Astrocyte (in vitro differentiated cells and primary cell): ENCODE data around the gene SLC9A6. TPM values are rescaled to one million over a fixed set of nuclear protein-coding genes. Genes with fewer than 3 reads are reported as not detected.

Experiments used
- DNase-seq: peaks from one replicate; pipeline ENCODE4 v3.0.0-alpha.2; 2010; ENCODE audit warnings: low read depth
- FAIRE-seq: peaks from 2 replicates; lab custom pipeline; 2011; peaks lifted over from hg19 to GRCh38; lab: Jason Lieb, UNC
- H2AFZ ChIP-seq: 2 replicates; pipeline ENCODE4 v1.6.0; 2012; ENCODE audit warnings: low read depth, low read length, inconsistent platforms
- H3K27ac ChIP-seq: 2 replicates; pipeline ENCODE4 v1.5.1; 2011; ENCODE audit warnings: low read depth, low read length, inconsistent platforms
- H3K27me3 ChIP-seq: 2 replicates; pipeline ENCODE4 v1.6.0; 2011; ENCODE audit warnings: low read length, inconsistent platforms; ENCODE audit not compliant: insufficient read depth
- H3K36me3 ChIP-seq: 2 replicates; pipeline ENCODE4 v1.5.1; 2011; ENCODE audit warnings: low read length, inconsistent platforms; ENCODE audit not compliant: insufficient read depth
- H3K4me1 ChIP-seq: 2 replicates; pipeline ENCODE4 v1.5.1; 2011; ENCODE audit warnings: low read length, inconsistent platforms; ENCODE audit not compliant: insufficient read depth
- H3K4me2 ChIP-seq: 2 replicates; pipeline ENCODE4 v1.6.0; 2012; ENCODE audit warnings: low read length, inconsistent platforms
- H3K4me3 ChIP-seq: 2 replicates; pipeline ENCODE4 v1.5.1; 2011; ENCODE audit warnings: low read depth, mild to moderate bottlenecking, low read length, inconsistent platforms; ENCODE audit not compliant: insufficient read depth
- H3K79me2 ChIP-seq: 2 replicates; pipeline ENCODE4 v1.6.0; 2012; ENCODE audit warnings: mild to moderate bottlenecking, low read length, inconsistent platforms; ENCODE audit not compliant: insufficient read depth
- H3K9ac ChIP-seq: 2 replicates; pipeline ENCODE4 v1.6.0; 2012; ENCODE audit warnings: mild to moderate bottlenecking, low read length, inconsistent platforms
- H3K9me3 ChIP-seq: 2 replicates; pipeline ENCODE4 v1.5.1; 2012; ENCODE audit warnings: low read depth, mild to moderate bottlenecking, low read length, inconsistent platforms; ENCODE audit not compliant: insufficient read depth
- H4K20me1 ChIP-seq: 2 replicates; pipeline ENCODE4 v1.6.0; 2012; ENCODE audit warnings: low read length, inconsistent platforms; ENCODE audit not compliant: insufficient read depth
- H3K27ac Mint-ChIP-seq: one replicate; pipeline ENCODE4 v1.8.0; 2021; ENCODE audit warnings: mild to moderate bottlenecking, mixed read lengths; ENCODE audit not compliant: unreplicated experiment
- H3K27me3 Mint-ChIP-seq: one replicate; pipeline ENCODE4 v1.8.0; 2021; ENCODE audit warnings: low read depth, mixed read lengths; ENCODE audit not compliant: unreplicated experiment
- H3K36me3 Mint-ChIP-seq: one replicate; pipeline ENCODE4 v1.8.0; 2021; ENCODE audit warnings: low read depth, mixed read lengths; ENCODE audit not compliant: unreplicated experiment
- H3K4me1 Mint-ChIP-seq: one replicate; pipeline ENCODE4 v1.8.0; 2021; ENCODE audit warnings: low read depth, mixed read lengths; ENCODE audit not compliant: unreplicated experiment
- H3K4me3 Mint-ChIP-seq: one replicate; pipeline ENCODE4 v1.8.0; 2021; ENCODE audit warnings: mild to moderate bottlenecking, moderate library complexity, mixed read lengths; ENCODE audit not compliant: unreplicated experiment
- H3K9me3 Mint-ChIP-seq: one replicate; pipeline ENCODE4 v1.8.0; 2021; ENCODE audit warnings: mild to moderate bottlenecking, mixed read lengths; ENCODE audit not compliant: unreplicated experiment
- CTCF ChIP-seq: IDR thresholded peaks from 2 replicates; pipeline ENCODE4 v1.5.1; 2011; ENCODE audit warnings: low read depth, mild to moderate bottlenecking, inconsistent platforms, low read length, moderate library complexity; ENCODE audit not compliant: insufficient read depth
- EZH2 ChIP-seq: IDR thresholded peaks from 2 replicates; pipeline ENCODE4 v1.6.1; 2012; ENCODE audit warnings: mild to moderate bottlenecking, low read length, inconsistent platforms; ENCODE audit not compliant: insufficient read depth
- total RNA-seq: library from RNA; stranded (reverse); gene quantifications from 2 replicates; pipeline ENCODE4 v1.2.1, GENCODE V29; 2021

SLC9A6 gene
- total RNA-seq, 1 donor from 2014 or later: 12.8 TPM

GRCh38 chrX:135973548-135974278 is 11.5 kb upstream of the SLC9A6 start, which contains the start of gene MMGT1:
TSS of gene MMGT1 (minus strand) at chrX:135973988. CDS start at chrX:135973675, 313 bp downstream.
- DNase-seq: peak; percentile 68
- H3K27ac Mint-ChIP-seq: peak within 1 kb of the TSS; percentile 99

GRCh38 chrX:135974279-135974856 is 10.9 kb upstream of the SLC9A6 start:
- no peak overlapping the region for H3K9ac ChIP-seq
- peaks cover 29% of the 10 kb centered on the region for H3K79me2 ChIP-seq
- FAIRE-seq (no peak), DNase-seq (peak; percentile 22)
- H3K27me3 Mint-ChIP-seq: no peaks in the 10 kb centered on the region
- no peaks in the 10 kb centered on the region for H3K27me3 ChIP-seq
- H3K4me3 Mint-ChIP-seq: peak overlapping the region; percentile 77
- no peaks in the 10 kb centered on the region for H3K36me3 ChIP-seq
- no peaks in the 10 kb centered on the region for H3K36me3 Mint-ChIP-seq
- H3K9me3 ChIP-seq: no peaks in the 10 kb centered on the region
- H3K9me3 Mint-ChIP-seq: no peaks in the 10 kb centered on the region
- H4K20me1 ChIP-seq: peaks cover 13% of the 10 kb centered on the region
- H3K4me1 ChIP-seq: no peaks in the 10 kb centered on the region
- H2AFZ ChIP-seq: peak overlapping the region; percentile 41
- no peak overlapping the region for H3K27ac ChIP-seq
- no peak for TF ChIP-seq CTCF
- TF ChIP-seq EZH2: no peak
- H3K4me1 Mint-ChIP-seq: peaks cover 7% of the 10 kb centered on the region
- H3K4me2 ChIP-seq: peak overlapping the region; percentile 81
- no peak overlapping the region for H3K27ac Mint-ChIP-seq
- peak overlapping the region; percentile 52 for H3K4me3 ChIP-seq

More at GRCh38 chrX:135973548-135974278, 11.5 kb upstream of the SLC9A6 start, which contains the start of gene MMGT1:
- Histone ChIP-seq H3K36me3 (no peaks in the 10 kb centered on the region), H3K79me2 (peaks cover 35% of the 10 kb centered on the region), H3K9me3 (no peaks in the 10 kb centered on the region), H3K27ac (peak within 1 kb of the TSS; percentile 95), H3K27me3 (no peaks in the 10 kb centered on the region), H3K4me1 (no peaks in the 10 kb centered on the region), H2AFZ (peak within 1 kb of the TSS; percentile 94), H3K4me3 (peak within 1 kb of the TSS; percentile 95), H3K4me2 (peak within 1 kb of the TSS; percentile 88), H4K20me1 (peaks cover 13% of the 10 kb centered on the region), H3K9ac (peak within 1 kb of the TSS; percentile 95)
- Mint-ChIP-seq H3K9me3 (no peaks in the 10 kb centered on the region), H3K27me3 (no peaks in the 10 kb centered on the region), H3K36me3 (no peaks in the 10 kb centered on the region), H3K4me1 (peaks cover 7% of the 10 kb centered on the region), H3K4me3 (peak within 1 kb of the TSS; percentile 97)
- FAIRE-seq: peak; percentile 69
- no peak for TF ChIP-seq EZH2
- TF ChIP-seq CTCF: no peak
